Mesendoderm (in vitro differentiated cells): ENCODE measurements around the gene RDX.
"Not testable (repeated sequence)": the region's sequence is repeated elsewhere in the genome, so short reads cannot be mapped to it uniquely, and the experiment has no call there.

Experiments used
- DNase-seq: peaks from one replicate; pipeline ENCODE4 v3.0.0; 2013
- H2AK5ac ChIP-seq: 2 replicates; pipeline ENCODE4 v1.6.1; 2013; ENCODE audit warnings: low read length, inconsistent platforms
- H2BK120ac ChIP-seq: 2 replicates; pipeline ENCODE4 v1.6.1; 2013; ENCODE audit warnings: low read depth, mild to moderate bottlenecking, low read length, moderate library complexity, mixed read lengths
- H2BK15ac ChIP-seq: replicated peaks from 2 replicates; pipeline ENCODE4 v1.6.1; 2013; ENCODE audit warnings: low read depth, mild to moderate bottlenecking, moderate library complexity
- H2BK5ac ChIP-seq: 2 replicates; pipeline ENCODE4 v1.6.1; 2013; ENCODE audit warnings: low read length, inconsistent platforms
- H3K18ac ChIP-seq: 2 replicates; pipeline ENCODE4 v1.6.1; 2013; ENCODE audit warnings: mild to moderate bottlenecking, low read length, mixed read lengths
- H3K23ac ChIP-seq: one replicate; pipeline ENCODE4 v1.6.1; 2013; ENCODE audit warnings: low read length
- H3K27ac ChIP-seq: 2 replicates; pipeline ENCODE4 v1.5.1; 2013; ENCODE audit warnings: low read depth, mild to moderate bottlenecking, inconsistent platforms, low read length, moderate library complexity
- H3K27me3 ChIP-seq: 2 replicates; pipeline ENCODE4 v1.6.1; 2013; ENCODE audit warnings: low read length, control low read depth, mild to moderate bottlenecking, inconsistent platforms; ENCODE audit not compliant: insufficient read depth, poor library complexity
- H3K36me3 ChIP-seq: 2 replicates; pipeline ENCODE4 v1.6.1; 2013; ENCODE audit warnings: low read length, inconsistent platforms; ENCODE audit not compliant: control insufficient read depth, insufficient read depth
- H3K4ac ChIP-seq: one replicate; pipeline ENCODE4 v1.6.1; 2013; ENCODE audit warnings: low read depth, mild to moderate bottlenecking, low read length, moderate library complexity
- H3K4me1 ChIP-seq: 2 replicates; pipeline ENCODE4 v1.6.1; 2013; ENCODE audit warnings: low read depth, low read length, inconsistent platforms; ENCODE audit not compliant: control insufficient read depth
- H3K4me2 ChIP-seq: 2 replicates; pipeline ENCODE4 v1.6.1; 2013; ENCODE audit warnings: low read length
- H3K4me3 ChIP-seq: 2 replicates; pipeline ENCODE4 v1.5.1; 2013; ENCODE audit warnings: mild to moderate bottlenecking, low read length
- H3K56ac ChIP-seq: one replicate; pipeline ENCODE4 v1.6.1; 2013; ENCODE audit warnings: low read length
- H3K79me1 ChIP-seq: 2 replicates; pipeline ENCODE4 v1.6.1; 2013; ENCODE audit warnings: low read length, inconsistent platforms
- H3K79me2 ChIP-seq: 2 replicates; pipeline ENCODE4 v1.6.1; 2013; ENCODE audit warnings: mild to moderate bottlenecking, low read length; ENCODE audit not compliant: control insufficient read depth, insufficient read depth
- H3K9ac ChIP-seq: 2 replicates; pipeline ENCODE4 v1.6.1; 2013; ENCODE audit warnings: low read length, inconsistent platforms
- H4K5ac ChIP-seq: one replicate; pipeline ENCODE4 v1.6.1; 2013; ENCODE audit warnings: low read length
- H4K8ac ChIP-seq: one replicate; pipeline ENCODE4 v1.6.1; 2013; ENCODE audit warnings: low read depth, mild to moderate bottlenecking, control low read depth, low read length, moderate library complexity
- WGBS: extraction: QIAGEN DNeasy Blood & Tissue Kit; methylation state at CpG from one replicate; pipeline ENCODE4 v1.1.7; 2013; ENCODE audit warnings: low lambda C conversion rate, missing lambda C conversion rate; ENCODE audit not compliant: insufficient coverage; ENCODE audit errors: extremely low coverage; 5-methylcytosine and 5-hydroxymethylcytosine counted together

The RDX gene

DNA sequence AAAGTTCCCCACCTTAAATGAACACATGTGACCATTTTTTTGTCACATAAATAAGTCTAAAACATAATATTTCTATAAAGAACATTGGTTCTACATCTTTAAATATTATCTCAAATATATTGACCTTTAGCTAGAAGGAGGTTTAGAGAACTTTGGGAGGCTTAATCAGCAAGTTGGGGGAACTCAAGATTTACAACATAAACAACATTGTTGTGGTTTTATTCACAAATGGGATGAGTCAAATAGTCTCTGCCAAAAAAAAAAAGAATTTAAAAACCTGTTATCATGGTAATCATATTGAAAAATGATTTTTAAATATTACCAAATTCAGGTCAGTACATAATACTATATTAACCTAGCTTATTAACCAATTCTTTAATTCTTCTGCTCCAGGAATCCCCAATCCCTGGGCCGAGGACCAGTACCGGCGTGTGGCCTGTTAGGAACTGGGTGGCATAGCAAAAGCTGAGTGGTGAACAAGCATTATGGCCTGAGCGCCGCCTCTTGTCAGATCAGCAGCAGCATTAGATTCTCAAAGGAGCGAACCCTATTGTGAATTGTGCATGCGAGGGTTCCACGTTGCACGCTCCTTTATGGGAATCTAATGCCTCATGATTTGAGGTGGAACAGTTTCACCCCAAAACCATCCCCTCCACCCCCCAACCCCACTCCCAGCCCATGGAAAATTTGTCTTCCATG lies 98.2 kb downstream of the RDX start:
- DNase-seq = no peak
- Histone ChIP-seq H2AK5ac (no peak overlapping the region), H4K8ac (no peak overlapping the region), H3K4me3 (no peak overlapping the region), H3K27ac (no peak overlapping the region), H3K4me1 (no peaks in the 10 kb centered on the region), H3K4ac (no peak overlapping the region), H2BK5ac (no peak overlapping the region), H3K18ac (no peak overlapping the region), H3K4me2 (no peak overlapping the region), H2BK120ac (no peak overlapping the region), H3K9ac (no peak overlapping the region), H3K79me1 (no peaks in the 10 kb centered on the region), H3K36me3 (no peaks in the 10 kb centered on the region), H3K56ac (no peak overlapping the region), H3K23ac (no peak overlapping the region), H3K27me3 (no peaks in the 10 kb centered on the region), H3K79me2 (no peaks in the 10 kb centered on the region), H2BK15ac (no peak overlapping the region), H4K5ac (no peak overlapping the region)
- no CpG with 5 or more reads among the region's 9 CpGs for WGBS

DNA sequence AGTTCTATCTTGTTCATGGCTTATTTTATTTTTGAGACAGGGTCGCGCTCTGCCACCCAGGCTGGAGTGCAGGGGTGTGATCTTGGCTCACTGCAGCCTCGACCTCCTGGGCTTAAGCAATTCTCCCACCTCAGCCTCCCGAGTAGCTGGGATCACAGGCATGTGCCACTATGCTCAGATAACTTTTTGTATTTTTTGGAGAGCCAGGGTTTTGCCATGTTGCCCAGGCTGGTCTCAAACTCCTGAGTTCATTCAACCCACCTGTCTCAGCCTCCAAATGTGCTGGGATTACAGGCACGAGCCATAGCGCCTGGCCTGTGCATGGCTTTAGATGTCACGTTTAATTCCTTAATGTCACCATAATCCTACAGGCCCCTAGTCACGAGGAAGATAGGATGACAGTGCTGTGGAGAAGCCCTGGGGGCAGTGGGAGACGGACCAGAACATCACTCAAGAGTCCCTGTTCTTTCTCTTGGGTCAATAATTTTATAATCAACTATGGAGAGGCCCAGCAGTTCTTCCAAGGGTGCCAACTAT lies 99.5 kb downstream of the RDX start:
- no peak overlapping the region for H4K8ac ChIP-seq
- no peak overlapping the region for H4K5ac ChIP-seq
- H3K4ac ChIP-seq = no peak overlapping the region
- H3K27ac ChIP-seq = no peak overlapping the region
- H3K79me1 ChIP-seq = no peaks in the 10 kb centered on the region
- no peaks in the 10 kb centered on the region for H3K36me3 ChIP-seq
- H2BK15ac ChIP-seq = no peak overlapping the region
- H3K4me3 ChIP-seq = no peak overlapping the region
- no peaks in the 10 kb centered on the region for H3K79me2 ChIP-seq
- no peak overlapping the region for H2BK5ac ChIP-seq
- no peak overlapping the region for H3K4me2 ChIP-seq
- no peak for DNase-seq
- H3K27me3 ChIP-seq = no peaks in the 10 kb centered on the region
- no peaks in the 10 kb centered on the region for H3K4me1 ChIP-seq
- WGBS = no CpG with 5 or more reads among the region's 9 CpGs
- no peak overlapping the region for H3K56ac ChIP-seq
- H2AK5ac ChIP-seq = no peak overlapping the region
- H3K23ac ChIP-seq = no peak overlapping the region
- H3K9ac ChIP-seq = no peak overlapping the region
- H3K18ac ChIP-seq = no peak overlapping the region
- no peak overlapping the region for H2BK120ac ChIP-seq

DNA sequence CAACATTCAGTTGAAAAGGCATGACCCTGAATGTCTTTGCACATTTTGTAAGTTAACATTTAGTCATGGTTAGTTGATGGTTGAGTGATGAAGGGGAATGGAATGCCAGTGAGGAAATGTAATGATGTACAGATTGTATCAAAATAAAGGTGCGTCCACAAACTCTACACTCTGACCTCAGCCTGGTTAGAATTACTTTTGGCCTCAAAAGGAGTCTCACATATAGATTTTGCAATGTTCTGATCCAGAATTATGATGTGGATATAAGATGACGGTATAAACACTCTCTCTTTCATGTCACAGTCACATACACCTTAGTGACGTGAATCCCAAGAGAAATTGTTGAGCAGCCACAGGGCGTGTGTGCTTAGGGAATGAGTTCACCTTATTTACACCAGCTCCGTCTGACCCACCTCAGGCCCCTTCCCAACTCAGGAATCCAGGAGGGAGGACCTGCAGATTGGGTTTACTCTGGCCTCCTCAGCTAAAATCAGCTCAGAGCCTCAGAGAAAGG lies 100.1 kb downstream of the RDX start:
- Histone ChIP-seq H4K5ac (no peak overlapping the region), H3K4me3 (no peak overlapping the region), H4K8ac (no peak overlapping the region), H3K4ac (no peak overlapping the region), H3K36me3 (no peaks in the 10 kb centered on the region), H2AK5ac (no peak overlapping the region), H2BK15ac (no peak overlapping the region), H3K4me2 (no peak overlapping the region), H3K9ac (no peak overlapping the region), H3K27me3 (no peaks in the 10 kb centered on the region), H3K79me2 (no peaks in the 10 kb centered on the region), H2BK120ac (no peak overlapping the region), H3K27ac (no peak overlapping the region), H3K79me1 (no peaks in the 10 kb centered on the region), H3K56ac (no peak overlapping the region), H3K18ac (no peak overlapping the region), H2BK5ac (no peak overlapping the region), H3K23ac (no peak overlapping the region), H3K4me1 (no peaks in the 10 kb centered on the region)
- no CpG with 5 or more reads among the region's 5 CpGs for WGBS
- DNase-seq = no peak

DNA sequence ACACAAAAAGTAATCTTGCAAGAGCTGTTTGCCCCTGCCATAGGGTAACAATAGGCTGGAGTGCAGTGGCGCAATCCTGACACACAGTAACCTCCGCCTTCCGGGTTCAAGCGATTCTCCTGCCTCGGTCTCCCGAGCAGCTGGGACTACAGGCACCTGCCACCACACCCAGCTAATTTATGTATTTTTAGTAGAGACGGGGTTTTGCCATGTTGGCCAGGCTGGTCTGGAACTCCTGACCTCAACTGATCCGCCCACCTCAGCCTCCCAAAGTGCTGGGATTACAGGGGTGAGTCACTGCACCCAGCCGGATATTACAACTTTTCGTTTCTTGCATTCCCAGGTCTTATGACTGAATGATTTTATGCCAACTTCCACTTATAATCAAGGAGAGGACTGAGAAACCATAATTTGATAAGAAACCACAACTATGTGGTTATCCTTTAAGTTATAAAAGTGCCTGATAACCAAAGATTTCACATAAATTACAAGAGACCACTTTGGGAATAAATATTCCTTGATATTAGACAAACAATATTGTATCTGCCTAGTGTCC lies 102.1 kb downstream of the RDX start:
- H3K4ac ChIP-seq, H2BK120ac ChIP-seq, H2AK5ac ChIP-seq, H3K9ac ChIP-seq, H3K4me1 ChIP-seq, H2BK5ac ChIP-seq, H4K5ac ChIP-seq, H3K4me2 ChIP-seq, H3K56ac ChIP-seq, H3K4me3 ChIP-seq, H2BK15ac ChIP-seq, H4K8ac ChIP-seq, H3K23ac ChIP-seq, H3K27ac ChIP-seq, H3K18ac ChIP-seq, H3K79me2 ChIP-seq, H3K27me3 ChIP-seq, H3K79me1 ChIP-seq, H3K36me3 ChIP-seq, DNase-seq: not testable (repeated sequence)
- no CpG with 5 or more reads among the region's 10 CpGs for WGBS

DNA sequence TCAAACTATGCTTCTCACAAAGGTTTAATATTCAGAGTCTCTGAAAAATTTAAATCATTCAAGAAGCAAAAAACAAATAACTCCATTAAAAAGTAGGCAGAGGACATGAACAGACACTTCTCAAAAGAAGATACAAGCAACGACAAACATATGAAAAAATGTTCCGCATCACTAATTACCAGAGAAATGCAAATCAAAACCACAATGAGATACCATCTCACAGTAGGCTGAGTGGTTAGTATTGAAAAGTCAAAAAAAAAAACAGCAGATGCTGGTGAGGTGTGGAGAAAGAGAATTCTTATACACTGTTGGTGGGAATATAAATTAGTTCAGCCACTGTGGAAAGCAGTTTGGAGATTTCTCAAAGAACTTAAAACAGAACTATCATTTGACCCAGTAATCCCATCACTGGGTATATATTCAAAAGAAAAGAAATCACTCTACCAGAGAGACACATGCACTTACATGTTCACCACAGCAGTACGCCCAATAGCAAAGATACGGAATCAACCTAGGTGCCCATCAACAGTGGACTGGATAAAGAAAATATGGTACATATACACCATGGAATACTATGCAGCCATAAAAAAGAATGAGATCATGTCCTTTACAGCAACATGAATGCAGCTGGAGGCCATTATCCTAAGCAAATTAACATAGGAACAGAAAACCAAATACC lies 103.7 kb downstream of the RDX start:
- no CpG with 5 or more reads among the region's 4 CpGs for whole genome bisulfite sequencing
- not testable (repeated sequence) for H3K79me2 ChIP-seq, H3K18ac ChIP-seq, H3K4ac ChIP-seq, H4K8ac ChIP-seq, H3K79me1 ChIP-seq, H3K4me3 ChIP-seq, H3K4me2 ChIP-seq, H3K9ac ChIP-seq, H3K27me3 ChIP-seq, H3K36me3 ChIP-seq, H3K27ac ChIP-seq, H4K5ac ChIP-seq, H2BK15ac ChIP-seq, H3K4me1 ChIP-seq, H3K56ac ChIP-seq, H2BK120ac ChIP-seq, DNase-seq, H3K23ac ChIP-seq, H2AK5ac ChIP-seq, H2BK5ac ChIP-seq
